GM10266 (cell line): ENCODE results near the gene BRI3.

Experiments used
- DNase-seq: peaks from one replicate; pipeline ENCODE4 v3.0.0; 2012; ENCODE audit errors: extremely low spot score
- TF ChIP-seq, protein P1 (sequence below): IDR thresholded peaks from 2 replicates; pipeline ENCODE4 v1.5.1; 2012; ENCODE audit warnings: mild to moderate bottlenecking, low read depth; ENCODE audit not compliant: control insufficient read depth, insufficient read depth; ENCODE audit errors: missing control alignments

The BRI3 gene

DNA sequence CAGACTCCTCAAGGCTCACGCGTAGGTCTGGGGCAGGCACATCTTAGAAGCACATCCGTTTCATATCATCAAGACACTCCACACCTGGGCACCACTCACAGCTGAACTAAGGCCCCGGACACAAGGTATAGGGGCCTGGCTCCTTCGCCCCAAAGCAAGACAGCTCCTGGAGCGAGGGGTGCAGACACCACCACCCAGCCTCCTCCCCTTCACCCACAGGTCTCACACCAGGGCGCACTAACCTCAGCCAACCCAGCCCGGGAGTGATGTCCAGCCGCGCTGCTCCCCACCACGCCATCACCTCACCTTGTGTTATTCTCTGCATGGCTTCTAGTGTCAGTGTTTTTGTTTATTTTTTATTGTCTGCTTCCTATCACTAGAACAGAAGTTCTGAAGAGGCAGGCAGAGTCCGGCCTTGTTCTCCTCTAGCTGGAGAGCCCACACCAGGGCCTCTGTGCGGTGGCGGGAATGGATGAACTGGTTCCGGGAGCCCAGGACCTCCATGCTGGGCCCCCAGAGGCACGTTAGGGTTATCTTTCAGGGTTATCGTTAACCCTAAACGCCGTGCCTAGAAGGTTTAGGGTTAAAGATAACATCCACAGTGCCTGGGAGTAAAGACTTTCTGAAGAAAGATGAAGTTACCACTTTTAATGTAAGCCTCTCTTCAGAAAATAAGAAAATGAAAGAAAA is 21.8 kb downstream of the BRI3 start:
- TF ChIP-seq, protein P1, sequence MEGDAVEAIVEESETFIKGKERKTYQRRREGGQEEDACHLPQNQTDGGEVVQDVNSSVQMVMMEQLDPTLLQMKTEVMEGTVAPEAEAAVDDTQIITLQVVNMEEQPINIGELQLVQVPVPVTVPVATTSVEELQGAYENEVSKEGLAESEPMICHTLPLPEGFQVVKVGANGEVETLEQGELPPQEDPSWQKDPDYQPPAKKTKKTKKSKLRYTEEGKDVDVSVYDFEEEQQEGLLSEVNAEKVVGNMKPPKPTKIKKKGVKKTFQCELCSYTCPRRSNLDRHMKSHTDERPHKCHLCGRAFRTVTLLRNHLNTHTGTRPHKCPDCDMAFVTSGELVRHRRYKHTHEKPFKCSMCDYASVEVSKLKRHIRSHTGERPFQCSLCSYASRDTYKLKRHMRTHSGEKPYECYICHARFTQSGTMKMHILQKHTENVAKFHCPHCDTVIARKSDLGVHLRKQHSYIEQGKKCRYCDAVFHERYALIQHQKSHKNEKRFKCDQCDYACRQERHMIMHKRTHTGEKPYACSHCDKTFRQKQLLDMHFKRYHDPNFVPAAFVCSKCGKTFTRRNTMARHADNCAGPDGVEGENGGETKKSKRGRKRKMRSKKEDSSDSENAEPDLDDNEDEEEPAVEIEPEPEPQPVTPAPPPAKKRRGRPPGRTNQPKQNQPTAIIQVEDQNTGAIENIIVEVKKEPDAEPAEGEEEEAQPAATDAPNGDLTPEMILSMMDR = no peak
- DNase-seq = no peak

GRCh38 chr7:98303906-98304305 is 22.4 kb downstream of the BRI3 start:
- DNase-seq = no peak
- TF ChIP-seq, protein P1 = no peak

GRCh38 chr7:98305951-98306535 is 24.6 kb downstream of the BRI3 start:
- TF ChIP-seq, protein P1 = no peak
- no peak for DNase-seq

DNA sequence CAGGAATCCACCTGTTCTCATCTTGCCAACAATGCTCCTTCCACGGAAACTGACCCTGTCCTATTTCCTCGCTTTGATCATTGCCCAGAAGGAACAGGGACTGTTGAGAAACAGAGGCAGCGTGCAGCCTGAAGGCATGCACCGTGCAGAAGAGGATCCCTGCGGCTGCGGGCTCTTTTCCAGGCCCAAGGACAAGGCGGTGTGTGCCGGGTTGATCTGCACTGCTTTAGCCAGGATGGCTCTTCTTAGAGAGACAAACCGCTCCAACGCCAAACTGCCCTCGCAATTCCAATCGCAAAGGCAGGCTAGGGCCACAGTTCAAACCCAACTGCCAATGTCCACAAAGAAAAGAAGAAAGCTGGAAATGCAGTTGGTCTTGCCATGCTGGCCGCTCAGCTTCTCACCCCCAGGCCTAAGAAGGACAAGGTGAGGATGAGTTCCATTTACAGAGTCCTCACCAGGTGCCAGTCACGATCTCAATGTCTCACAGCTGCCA is 26.5 kb downstream of the BRI3 start:
- TF ChIP-seq, protein P1 = no peak
- DNase-seq = no peak

DNA sequence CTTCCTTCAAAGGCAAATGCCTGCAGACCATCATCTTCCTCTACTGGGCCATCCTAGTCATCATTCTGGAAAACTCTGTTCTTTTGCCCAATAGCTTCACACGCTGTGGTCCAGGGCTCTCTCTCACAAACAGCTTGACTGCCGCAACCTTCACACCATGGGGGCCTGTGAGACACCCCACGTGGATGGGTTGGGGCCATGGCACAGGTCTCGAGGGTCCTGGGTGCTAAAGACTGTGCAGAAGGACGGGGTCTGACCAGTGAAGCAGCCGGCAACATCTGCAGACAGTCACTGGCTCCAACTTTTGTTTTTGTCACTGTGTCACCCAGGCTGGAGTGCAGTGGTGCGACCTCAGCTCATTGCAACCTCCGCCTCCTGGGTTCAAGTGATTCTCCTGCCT is 28.1 kb downstream of the BRI3 start:
- TF ChIP-seq, protein P1 = no peak
- DNase-seq = no peak

- DNase-seq = no peak
- TF ChIP-seq, protein P1 = no peak
Observed at GRCh38 chr7:98312201-98312600, 30.7 kb downstream of the BRI3 start.

- TF ChIP-seq, protein P1 = no peak
- peak; percentile 42 for DNase-seq
Observed at GRCh38 chr7:98314469-98314868, 33.0 kb downstream of the BRI3 start.
